Naive thymus-derived CD8-positive, alpha-beta T cell (primary cell): ENCODE data around the gene MYO3B. TPM values are rescaled to one million over a fixed set of nuclear protein-coding genes. Genes with fewer than 3 reads are reported as not detected.
"Not testable (repeated sequence)": the region's sequence is repeated elsewhere in the genome, so short reads cannot be mapped to it uniquely, and the experiment has no call there.

Experiments
- ATAC-seq, 2 donors: fragments of 150-1000 bp; cut with Tn5 transposase in 1 of 2; sonication (Bioruptor Pico), chemical (Tn5 transposase) in 1 of 2; 1 replicate in 1 of 2; 2 replicates in 1 of 2; pipeline ENCODE4 v1.10.0; 2021; ENCODE audit warnings: mild to moderate bottlenecking in 2 of 2, moderate library complexity in 2 of 2
- POLR2A ChIA-PET: fragments of 350-600 bp; sonication (Branson Sonifier 250); formaldehyde crosslinking; loops from one replicate; lab custom pipeline; 2021; ENCODE audit warnings: antibody characterized with exemption; lab: Charles Lee
- DNase-seq, 10 donors: peaks; one replicate each; pipeline versions ENCODE4 v3.0.0 to v3.0.0-alpha.2; 2020 to 2022
- H3K27ac Mint-ChIP-seq, 10 donors: one replicate each; pipeline ENCODE4 v1.8.0; 2020 to 2022; ENCODE audit warnings: mild to moderate bottlenecking in 10 of 10, mixed read lengths in 10 of 10, moderate library complexity in 4 of 10, inconsistent platforms in 1 of 10
- H3K27me3 Mint-ChIP-seq, 5 donors: one replicate each; pipeline ENCODE4 v1.8.0; 2021 to 2022; ENCODE audit warnings: mixed read lengths in 5 of 5
- H3K36me3 Mint-ChIP-seq, 3 donors: one replicate each; pipeline ENCODE4 v1.8.0; 2020 to 2022; ENCODE audit warnings: mixed read lengths in 3 of 3, mild to moderate bottlenecking in 2 of 3, inconsistent platforms in 1 of 3
- H3K4me1 Mint-ChIP-seq, 4 donors: one replicate each; pipeline ENCODE4 v1.8.0; 2021 to 2022; ENCODE audit warnings: mixed read lengths in 4 of 4
- H3K4me3 Mint-ChIP-seq, 10 donors: one replicate each; pipeline ENCODE4 v1.8.0; 2020 to 2022; ENCODE audit warnings: mild to moderate bottlenecking in 10 of 10, mixed read lengths in 10 of 10, moderate library complexity in 6 of 10, inconsistent platforms in 1 of 10
- H3K9me3 Mint-ChIP-seq, 9 donors: one replicate each; pipeline ENCODE4 v1.8.0; 2020 to 2022; ENCODE audit warnings: mixed read lengths in 9 of 9, mild to moderate bottlenecking in 3 of 9, inconsistent platforms in 1 of 9, moderate library complexity in 1 of 9
- polyA plus RNA-seq, 3 donors: library from polyadenylated mRNA; unstranded; fragments of 300-500 nt; fragmentation: Illumina TruSeq; gene quantifications; one replicate each; pipeline ENCODE4 v1.2.3, GENCODE V29; 2021
- total RNA-seq, 8 experiments: library from RNA in 2 of 8; stranded (reverse) in 2 of 8; gene quantifications; one replicate each; pipeline ENCODE4 v1.2.3 and lab custom pipeline; 2021 to 2026

The MYO3B gene
- total and polyA plus RNA-seq, 5 experiments from 2014 or later = not detected

DNA sequence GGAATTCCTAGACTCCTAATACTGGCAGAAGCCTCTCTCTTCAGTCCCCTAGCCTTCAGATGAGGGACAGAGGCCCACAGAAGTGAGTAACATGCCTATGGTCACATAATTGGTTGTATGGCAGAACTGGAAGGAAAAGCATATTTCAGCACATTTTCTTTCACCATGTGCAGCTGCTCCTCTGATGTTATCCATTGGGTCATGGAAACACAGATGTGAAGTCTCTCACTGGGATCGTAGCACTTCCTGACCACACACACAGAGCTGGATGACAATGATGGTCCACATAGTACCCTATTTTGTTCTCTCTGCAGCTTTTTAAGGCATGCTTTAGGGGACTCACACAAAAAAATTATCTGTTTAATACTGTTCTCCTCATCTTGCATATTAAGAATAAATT, 24.5 kb downstream of the MYO3B start:
- Mint-ChIP-seq H3K36me3 (no peaks in the 10 kb centered on the region), H3K27me3 (peaks cover 10 to 32% (median 15%) of the 10 kb centered on the region in 5 donors), H3K4me3 (no peak overlapping the region), H3K4me1 (no peaks in the 10 kb centered on the region), H3K27ac (no peak overlapping the region), H3K9me3 (peaks cover 0 to 4% (median 0%) of the 10 kb centered on the region in 9 donors)
- ATAC-seq (no peak), DNase-seq (no peak)
- POLR2A ChIA-PET = no interaction called here

- Mint-ChIP-seq H3K36me3 (peaks cover 0 to 4% (median 0%) of the 10 kb centered on the region in 3 donors), H3K27me3 (peaks cover 8 to 22% (median 12%) of the 10 kb centered on the region in 5 donors), H3K27ac (no peak overlapping the region), H3K9me3 (peaks cover 0 to 5% (median 0%) of the 10 kb centered on the region in 9 donors), H3K4me3 (no peak overlapping the region), H3K4me1 (no peaks in the 10 kb centered on the region)
- POLR2A ChIA-PET = no interaction called here
- no peak for ATAC-seq
- no peak for DNase-seq
Observed at GRCh38 chr2:170204298-170204951, 26.5 kb downstream of the MYO3B start.

- H3K4me3 Mint-ChIP-seq = no peak overlapping the region
- no peak for DNase-seq
- POLR2A ChIA-PET = no interaction called here
- ATAC-seq = no peak
- peaks cover 8 to 22% (median 13%) of the 10 kb centered on the region in 5 donors for H3K27me3 Mint-ChIP-seq
- H3K36me3 Mint-ChIP-seq = peaks cover 0 to 10% (median 0%) of the 10 kb centered on the region in 3 donors
- H3K9me3 Mint-ChIP-seq = peaks cover 0 to 11% (median 6%) of the 10 kb centered on the region in 9 donors
- H3K4me1 Mint-ChIP-seq = no peaks in the 10 kb centered on the region
- peak overlapping the region in 1 of 10 donors; percentile 1 for H3K27ac Mint-ChIP-seq
Observed at GRCh38 chr2:170206246-170206645, 28.3 kb downstream of the MYO3B start.

DNA sequence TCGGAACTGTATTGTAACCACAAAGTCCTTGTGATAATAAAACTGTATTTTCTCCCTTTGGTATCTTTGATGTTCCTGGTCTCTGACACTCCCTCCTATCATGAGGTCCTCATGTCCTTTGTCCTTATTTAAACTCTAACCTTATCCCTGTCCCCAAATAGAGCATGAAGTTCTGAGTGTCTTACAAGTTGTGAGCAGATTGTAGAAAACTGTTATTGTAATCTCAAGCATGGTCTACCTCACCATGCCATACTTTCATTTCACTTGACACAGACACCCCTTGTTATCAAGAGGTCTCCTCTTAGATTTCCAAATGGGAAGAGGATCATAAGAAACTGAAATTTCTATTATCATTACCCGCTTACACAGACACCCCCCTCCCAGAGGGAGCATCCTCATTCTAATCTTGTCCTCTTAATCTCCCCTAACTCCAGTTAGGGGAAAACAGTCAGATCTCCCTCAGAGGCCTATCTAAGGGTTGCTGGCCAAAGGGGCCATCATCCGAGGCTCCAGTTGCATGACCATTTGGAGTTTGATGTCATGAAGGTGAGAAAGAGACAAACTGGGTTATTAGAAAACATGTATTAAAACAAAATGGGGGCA, 29.0 kb downstream of the MYO3B start:
- H3K4me1 Mint-ChIP-seq = no peaks in the 10 kb centered on the region
- peaks cover 0 to 12% (median 0%) of the 10 kb centered on the region in 3 donors for H3K36me3 Mint-ChIP-seq
- DNase-seq (no peak), ATAC-seq (no peak)
- H3K9me3 Mint-ChIP-seq = peaks cover 0 to 12% (median 6%) of the 10 kb centered on the region in 9 donors
- peak overlapping the region in 1 of 10 donors; percentile 10 for H3K27ac Mint-ChIP-seq
- peak overlapping the region in 1 of 10 donors; percentile 7 for H3K4me3 Mint-ChIP-seq
- POLR2A ChIA-PET = no interaction called here
- peaks cover 10 to 22% (median 15%) of the 10 kb centered on the region in 5 donors for H3K27me3 Mint-ChIP-seq

GRCh38 chr2:170207901-170208300, 30.0 kb downstream of the MYO3B start:
- ATAC-seq (no peak), DNase-seq (no peak)
- peaks cover 0 to 13% (median 6%) of the 10 kb centered on the region in 9 donors for H3K9me3 Mint-ChIP-seq
- H3K4me1 Mint-ChIP-seq = peaks cover 0 to 2% (median under 1%) of the 10 kb centered on the region in 4 donors
- peaks cover 0 to 12% (median 0%) of the 10 kb centered on the region in 3 donors for H3K36me3 Mint-ChIP-seq
- no peak overlapping the region for H3K27ac Mint-ChIP-seq
- no peak overlapping the region for H3K4me3 Mint-ChIP-seq
- H3K27me3 Mint-ChIP-seq = peaks cover 7 to 22% (median 14%) of the 10 kb centered on the region in 5 donors
- POLR2A ChIA-PET = no interaction called here

DNA sequence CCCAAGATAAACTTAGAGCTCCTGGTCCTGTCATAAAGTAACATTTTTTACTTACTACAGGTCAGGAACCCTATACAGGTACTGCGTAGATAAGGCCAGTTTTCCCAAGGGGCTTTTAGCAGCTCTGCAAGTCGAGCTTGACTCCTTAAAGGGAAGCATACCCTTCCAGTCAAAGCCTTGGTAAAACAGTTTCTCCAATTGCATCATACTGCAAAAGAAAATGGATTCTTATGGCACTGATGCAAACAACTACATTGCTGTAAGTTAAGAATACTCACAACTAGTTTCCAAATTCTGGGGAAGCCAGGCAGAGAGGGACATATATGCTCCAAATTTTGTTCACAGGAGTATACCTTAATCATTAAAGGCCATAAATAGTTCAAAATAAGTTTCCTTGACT, 31.0 kb downstream of the MYO3B start:
- no peak overlapping the region for H3K27ac Mint-ChIP-seq
- H3K36me3 Mint-ChIP-seq = peaks cover 0 to 12% (median 0%) of the 10 kb centered on the region in 3 donors

DNA sequence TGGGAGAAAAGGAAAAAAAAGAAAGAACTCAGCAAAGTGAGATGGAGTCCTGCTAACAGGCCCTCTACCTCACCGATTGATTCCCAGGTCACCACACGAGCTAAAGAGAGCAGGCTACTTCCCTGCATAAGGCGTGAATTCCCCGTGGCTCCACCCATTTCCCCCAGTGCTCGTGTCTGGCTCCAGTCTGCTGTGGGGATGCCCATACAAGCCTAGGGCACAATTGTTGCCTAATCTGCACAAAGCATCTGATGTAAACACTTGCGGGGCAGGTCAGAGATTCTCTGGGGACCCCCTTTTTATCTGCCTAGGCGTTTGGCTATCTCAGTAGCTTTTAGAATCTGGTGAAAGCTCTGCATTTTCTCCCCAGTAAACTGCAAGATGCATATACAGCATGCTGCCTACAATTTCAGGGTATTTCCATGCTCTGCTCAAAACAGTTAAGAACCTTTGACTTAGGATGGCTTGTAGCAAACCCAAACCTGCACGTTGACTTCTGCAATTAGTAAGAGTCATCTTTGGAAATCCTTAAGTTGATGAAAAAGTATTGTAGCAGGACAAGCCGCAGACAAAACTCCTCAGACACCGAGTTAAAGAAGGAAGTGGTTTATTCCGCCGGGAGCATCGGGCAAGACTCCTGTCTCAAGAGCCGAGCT, 34.8 kb downstream of the MYO3B start:
- peaks cover 0 to 13% (median 6%) of the 10 kb centered on the region in 9 donors for H3K9me3 Mint-ChIP-seq
- DNase-seq (no peak), ATAC-seq (no peak)
- peaks cover 0 to 12% (median 0%) of the 10 kb centered on the region in 3 donors for H3K36me3 Mint-ChIP-seq
- POLR2A ChIA-PET = no interaction called here
- H3K27me3 Mint-ChIP-seq = peaks cover 0 to 12% (median 6%) of the 10 kb centered on the region in 5 donors
- H3K27ac Mint-ChIP-seq = no peak overlapping the region
- peaks cover 0 to 7% (median 2%) of the 10 kb centered on the region in 4 donors for H3K4me1 Mint-ChIP-seq
- H3K4me3 Mint-ChIP-seq = no peak overlapping the region

More for the DNA sequence above, 31.0 kb downstream of the MYO3B start:
- Mint-ChIP-seq H3K27me3 (peaks cover 7 to 22% (median 13%) of the 10 kb centered on the region in 5 donors), H3K4me3 (no peak overlapping the region), H3K4me1 (peaks cover 0 to 7% (median 2%) of the 10 kb centered on the region in 4 donors), H3K9me3 (peaks cover 0 to 13% (median 6%) of the 10 kb centered on the region in 9 donors)
- POLR2A ChIA-PET = no interaction called here
- DNase-seq (no peak), ATAC-seq (no peak)

- POLR2A ChIA-PET, H3K4me3 Mint-ChIP-seq, DNase-seq, ATAC-seq, H3K27ac Mint-ChIP-seq, H3K4me1 Mint-ChIP-seq: not testable (repeated sequence)
- Mint-ChIP-seq H3K27me3 (peaks cover 0 to 12% (median 3%) of the 10 kb centered on the region in 5 donors), H3K36me3 (peaks cover 0 to 11% (median 0%) of the 10 kb centered on the region in 3 donors), H3K9me3 (peaks cover 0 to 13% (median 6%) of the 10 kb centered on the region in 9 donors)
Observed at GRCh38 chr2:170213281-170213625, 35.3 kb downstream of the MYO3B start.

- Mint-ChIP-seq H3K4me1 (peaks cover 0 to 7% (median 2%) of the 10 kb centered on the region in 4 donors), H3K36me3 (peaks cover 0 to 9% (median 0%) of the 10 kb centered on the region in 3 donors), H3K4me3 (no peak overlapping the region), H3K9me3 (peaks cover 0 to 13% (median 4%) of the 10 kb centered on the region in 9 donors), H3K27ac (no peak overlapping the region), H3K27me3 (peaks cover 0 to 12% (median 3%) of the 10 kb centered on the region in 5 donors)
- ATAC-seq = no peak
- DNase-seq = no peak
- POLR2A ChIA-PET = no interaction called here
Observed at GRCh38 chr2:170213651-170214050, 35.7 kb downstream of the MYO3B start.

GRCh38 chr2:170214309-170214948, 36.5 kb downstream of the MYO3B start:
- Mint-ChIP-seq H3K36me3 (peaks cover 0 to 8% (median 0%) of the 10 kb centered on the region in 3 donors), H3K4me1 (peaks cover 0 to 7% (median 2%) of the 10 kb centered on the region in 4 donors), H3K27me3 (peaks cover 0 to 12% (median 3%) of the 10 kb centered on the region in 5 donors), H3K9me3 (peaks cover 0 to 12% (median 4%) of the 10 kb centered on the region in 9 donors), H3K27ac (no peak overlapping the region), H3K4me3 (no peak overlapping the region)
- DNase-seq (no peak), ATAC-seq (no peak)
- POLR2A ChIA-PET = no interaction called here

DNA sequence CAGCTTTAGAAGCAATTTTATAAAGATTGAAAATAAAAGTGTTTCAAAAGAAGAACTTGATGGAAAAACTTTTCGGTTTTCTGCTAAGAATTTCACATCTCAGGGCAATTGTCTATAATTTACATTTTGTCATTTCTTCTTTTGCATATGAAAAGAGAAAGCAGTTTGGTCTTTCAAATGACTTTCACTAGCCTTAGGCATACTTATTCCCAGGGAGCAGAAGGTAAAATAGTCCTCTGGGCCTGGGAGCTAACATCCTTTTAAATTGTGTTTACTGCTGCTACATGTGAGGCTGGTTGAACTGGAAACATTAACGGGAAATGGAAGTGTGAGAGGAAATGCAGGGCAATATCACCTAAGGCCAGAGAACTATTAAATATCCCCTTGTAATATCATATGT, 37.1 kb downstream of the MYO3B start:
- Mint-ChIP-seq H3K9me3 (peaks cover 0 to 12% (median 3%) of the 10 kb centered on the region in 9 donors), H3K36me3 (peaks cover 0 to 8% (median 0%) of the 10 kb centered on the region in 3 donors), H3K4me1 (peaks cover 0 to 7% (median 2%) of the 10 kb centered on the region in 4 donors), H3K4me3 (no peak overlapping the region), H3K27ac (no peak overlapping the region), H3K27me3 (peaks cover 0 to 12% (median 3%) of the 10 kb centered on the region in 5 donors)
- DNase-seq (no peak), ATAC-seq (no peak)
- POLR2A ChIA-PET = no interaction called here

GRCh38 chr2:170216428-170216827, 38.5 kb downstream of the MYO3B start:
- Mint-ChIP-seq H3K4me3 (no peak overlapping the region), H3K4me1 (peaks cover 0 to 7% (median 2%) of the 10 kb centered on the region in 4 donors), H3K9me3 (peaks cover 0 to 2% (median 0%) of the 10 kb centered on the region in 9 donors), H3K27me3 (peaks cover 0 to 6% (median 1%) of the 10 kb centered on the region in 5 donors), H3K36me3 (no peaks in the 10 kb centered on the region), H3K27ac (no peak overlapping the region)
- no peak for ATAC-seq
- no peak for DNase-seq
- POLR2A ChIA-PET = no interaction called here
